Stimulated activated naive CD8-positive, alpha-beta T cell treated with anti-CD3 and anti-CD28 coated beads, Interleukin-15, amount 100 ng/mL, for 72 hours (primary cell): Measurements from ENCODE around the gene TSR3.
A peak's percentile ranks its signal among the peaks of the same experiment; 100 is the strongest.

Source experiments
- ATAC-seq: fragments of 150-1000 bp; cut with Tn5 transposase; 2 replicates; pipeline ENCODE4 v1.10.0; 2021; ENCODE audit warnings: mild to moderate bottlenecking, moderate library complexity
- DNase-seq, 2 donors: peaks; one replicate each; pipeline ENCODE4 v3.0.0; 2021 to 2022
- H3K27ac Mint-ChIP-seq, 2 donors: one replicate each; pipeline ENCODE4 v1.8.0; 2022; ENCODE audit warnings: mild to moderate bottlenecking in 2 of 2, mixed read lengths in 2 of 2, moderate library complexity in 2 of 2
- H3K27me3 Mint-ChIP-seq: one replicate; pipeline ENCODE4 v1.8.0; 2022; ENCODE audit warnings: mixed read lengths
- H3K4me1 Mint-ChIP-seq: one replicate; pipeline ENCODE4 v1.8.0; 2022; ENCODE audit warnings: mild to moderate bottlenecking, mixed read lengths
- H3K4me3 Mint-ChIP-seq, 2 donors: one replicate each; pipeline ENCODE4 v1.8.0; 2022; ENCODE audit warnings: mild to moderate bottlenecking in 2 of 2, mixed read lengths in 2 of 2, moderate library complexity in 1 of 2
- H3K9me3 Mint-ChIP-seq, 2 donors: one replicate each; pipeline ENCODE4 v1.8.0; 2022; ENCODE audit warnings: mixed read lengths in 2 of 2

Gene TSR3

GRCh38 chr16:1348926-1349325 lies 2.8 kb downstream of the TSR3 start:
- H3K4me3 Mint-ChIP-seq = no peak overlapping the region
- H3K4me1 Mint-ChIP-seq = peaks cover 33% of the 10 kb centered on the region
- ATAC-seq (no peak), DNase-seq (no peak)
- H3K27ac Mint-ChIP-seq = no peak overlapping the region
- no peaks in the 10 kb centered on the region for H3K27me3 Mint-ChIP-seq
- no peaks in the 10 kb centered on the region for H3K9me3 Mint-ChIP-seq

- DNase-seq (no peak), ATAC-seq (no peak)
- H3K27me3 Mint-ChIP-seq = no peaks in the 10 kb centered on the region
- H3K4me3 Mint-ChIP-seq = no peak overlapping the region
- H3K4me1 Mint-ChIP-seq = peaks cover 33% of the 10 kb centered on the region
- H3K27ac Mint-ChIP-seq = no peak overlapping the region
- no peaks in the 10 kb centered on the region for H3K9me3 Mint-ChIP-seq
Measured at GRCh38 chr16:1348441-1348840, 3.2 kb downstream of the TSR3 start.

GRCh38 chr16:1347962-1348361 lies 3.7 kb downstream of the TSR3 start:
- Mint-ChIP-seq H3K4me1 (peaks cover 33% of the 10 kb centered on the region), H3K27ac (no peak overlapping the region), H3K27me3 (no peaks in the 10 kb centered on the region), H3K4me3 (no peak overlapping the region), H3K9me3 (no peaks in the 10 kb centered on the region)
- DNase-seq = no peak
- ATAC-seq = no peak

GRCh38 chr16:1347286-1347855 lies 4.3 kb downstream of the TSR3 start:
- ATAC-seq (no peak), DNase-seq (no peak)
- H3K27ac Mint-ChIP-seq = peak overlapping the region in 1 of 2 donors; percentile 67
- H3K27me3 Mint-ChIP-seq = no peaks in the 10 kb centered on the region
- H3K9me3 Mint-ChIP-seq = no peaks in the 10 kb centered on the region
- H3K4me3 Mint-ChIP-seq = no peak overlapping the region
- peaks cover 33% of the 10 kb centered on the region for H3K4me1 Mint-ChIP-seq

- ATAC-seq (no peak), DNase-seq (no peak)
- Mint-ChIP-seq H3K27ac (peak overlapping the region in 1 of 2 donors; percentile 67), H3K4me3 (no peak overlapping the region), H3K27me3 (no peaks in the 10 kb centered on the region), H3K4me1 (peaks cover 40% of the 10 kb centered on the region), H3K9me3 (no peaks in the 10 kb centered on the region)
Measured at GRCh38 chr16:1346422-1347285, 5.0 kb downstream of the TSR3 start.

- no peak for DNase-seq
- Mint-ChIP-seq H3K27me3 (no peaks in the 10 kb centered on the region), H3K4me1 (peaks cover 42% of the 10 kb centered on the region), H3K27ac (no peak overlapping the region), H3K9me3 (no peaks in the 10 kb centered on the region), H3K4me3 (no peak overlapping the region)
- ATAC-seq = no peak
Measured at GRCh38 chr16:1345651-1346421, 5.8 kb downstream of the TSR3 start.

GRCh38 chr16:1345087-1345486 lies 6.6 kb downstream of the TSR3 start:
- DNase-seq (no peak), ATAC-seq (no peak)
- H3K27me3 Mint-ChIP-seq = no peaks in the 10 kb centered on the region
- no peak overlapping the region for H3K4me3 Mint-ChIP-seq
- no peaks in the 10 kb centered on the region for H3K9me3 Mint-ChIP-seq
- H3K4me1 Mint-ChIP-seq = peaks cover 35% of the 10 kb centered on the region
- H3K27ac Mint-ChIP-seq = peak overlapping the region in 1 of 2 donors; percentile 59

GRCh38 chr16:1344499-1344898 lies 7.2 kb downstream of the TSR3 start:
- Mint-ChIP-seq H3K27ac (peak overlapping the region in 1 of 2 donors; percentile 74), H3K4me1 (peaks cover 31% of the 10 kb centered on the region)
- no peak for ATAC-seq

GRCh38 chr16:1343428-1344242 lies 8.0 kb downstream of the TSR3 start:
- peak overlapping the region in 1 of 2 donors; percentile 69 for H3K27ac Mint-ChIP-seq

More at GRCh38 chr16:1344499-1344898, 7.2 kb downstream of the TSR3 start:
- H3K4me3 Mint-ChIP-seq = no peak overlapping the region
- H3K9me3 Mint-ChIP-seq = no peaks in the 10 kb centered on the region
- no peaks in the 10 kb centered on the region for H3K27me3 Mint-ChIP-seq
- no peak for DNase-seq

GRCh38 chr16:1342526-1343427 lies 8.9 kb downstream of the TSR3 start:
- no peaks in the 10 kb centered on the region for H3K27me3 Mint-ChIP-seq
- H3K4me3 Mint-ChIP-seq = peak overlapping the region; percentile 72 to 81
- DNase-seq (peak; percentile 90 to 92), ATAC-seq (peak; percentile 91)
- H3K27ac Mint-ChIP-seq = peak overlapping the region in 1 of 2 donors; percentile 80
- no peaks in the 10 kb centered on the region for H3K9me3 Mint-ChIP-seq
- peaks cover 31% of the 10 kb centered on the region for H3K4me1 Mint-ChIP-seq

More at GRCh38 chr16:1343428-1344242, 8.0 kb downstream of the TSR3 start:
- no peaks in the 10 kb centered on the region for H3K27me3 Mint-ChIP-seq
- ATAC-seq = no peak
- peaks cover 31% of the 10 kb centered on the region for H3K4me1 Mint-ChIP-seq
- no peaks in the 10 kb centered on the region for H3K9me3 Mint-ChIP-seq
- DNase-seq = no peak
- H3K4me3 Mint-ChIP-seq = peak overlapping the region; percentile 72 to 81

GRCh38 chr16:1341495-1342420 lies 9.9 kb downstream of the TSR3 start:
- H3K9me3 Mint-ChIP-seq = no peaks in the 10 kb centered on the region
- peaks cover 31% of the 10 kb centered on the region for H3K4me1 Mint-ChIP-seq
- H3K27me3 Mint-ChIP-seq = peaks cover under 1% of the 10 kb centered on the region
- H3K4me3 Mint-ChIP-seq = peak overlapping the region; percentile 72 to 81
- no peak overlapping the region for H3K27ac Mint-ChIP-seq
- ATAC-seq = no peak
- DNase-seq = no peak

GRCh38 chr16:1340730-1341494 lies 10.8 kb downstream of the TSR3 start:
- Mint-ChIP-seq H3K4me3 (no peak overlapping the region), H3K4me1 (peaks cover 35% of the 10 kb centered on the region), H3K9me3 (no peaks in the 10 kb centered on the region), H3K27ac (no peak overlapping the region), H3K27me3 (peaks cover 9% of the 10 kb centered on the region)
- ATAC-seq (no peak), DNase-seq (no peak)
